ENCODE data around the gene SEPTIN12.
"Not testable (repeated sequence)": the region's sequence is repeated elsewhere in the genome, so short reads cannot be mapped to it uniquely, and the experiment has no call there.

The SEPTIN12 gene

DNA sequence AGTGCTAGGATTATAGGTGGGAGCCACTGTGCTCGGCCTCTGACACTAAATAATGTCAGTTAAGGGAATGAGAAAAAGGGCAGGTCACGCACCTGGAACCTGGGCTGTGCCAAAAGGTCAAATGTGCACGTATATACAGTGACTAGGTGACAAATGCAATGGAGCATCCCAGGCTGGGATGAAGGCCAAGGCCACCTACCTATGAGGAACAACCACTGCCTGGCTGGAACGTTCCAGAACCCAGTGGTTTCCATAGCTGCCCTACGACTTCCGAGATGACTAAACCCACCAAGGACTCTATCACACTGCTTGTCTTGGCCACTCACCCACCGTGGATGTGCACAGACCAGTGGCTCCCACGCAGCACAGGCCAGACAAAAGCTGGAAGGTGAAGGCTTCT lies 37.2 kb downstream of the SEPTIN12 start:
- DNase-seq, result no peak

DNA sequence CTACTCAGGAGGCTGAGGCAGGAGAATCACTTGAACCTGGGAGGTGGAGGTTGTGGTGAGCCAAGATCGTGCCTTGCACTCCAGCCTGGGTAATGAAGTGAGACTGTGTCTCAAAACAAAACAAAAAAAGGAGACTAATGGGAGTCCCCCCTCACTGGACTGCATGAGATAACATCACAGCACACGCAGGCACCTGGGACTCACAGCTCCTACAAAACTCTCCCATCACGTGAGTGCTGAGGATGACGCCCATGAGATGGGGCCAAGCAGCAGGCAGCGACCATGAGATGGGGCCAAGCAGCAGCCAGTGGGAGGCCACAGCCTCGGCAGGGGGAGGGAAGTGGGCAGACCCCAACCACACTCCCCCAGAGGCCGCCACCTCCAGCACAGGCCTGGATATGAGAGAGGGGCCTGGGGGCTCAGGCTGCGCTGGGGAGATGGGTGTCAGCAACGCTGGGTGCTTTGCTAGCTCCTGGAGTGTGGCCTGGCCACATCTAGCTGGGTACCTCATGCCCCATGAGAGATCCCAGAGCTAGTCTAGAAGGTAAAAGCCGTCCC lies 38.4 kb downstream of the SEPTIN12 start:
- no peak for DNase-seq

GRCh38 chr16:4748682-4749411 lies 39.3 kb downstream of the SEPTIN12 start:
- no peak for DNase-seq

- DNase-seq, result no peak
Observed at GRCh38 chr16:4747906-4748681, 40.1 kb downstream of the SEPTIN12 start.

GRCh38 chr16:4746991-4747574 lies 41.1 kb downstream of the SEPTIN12 start:
- no peak for DNase-seq

- no peak for DNase-seq
Observed at GRCh38 chr16:4746215-4746614, 41.9 kb downstream of the SEPTIN12 start.

GRCh38 chr16:4745274-4745569 lies 42.9 kb downstream of the SEPTIN12 start:
- DNase-seq, result no peak

GRCh38 chr16:4744555-4745273 lies 43.4 kb downstream of the SEPTIN12 start:
- no peak for DNase-seq

- DNase-seq, result no peak
Observed at GRCh38 chr16:4743226-4743878, 44.8 kb downstream of the SEPTIN12 start.

DNA sequence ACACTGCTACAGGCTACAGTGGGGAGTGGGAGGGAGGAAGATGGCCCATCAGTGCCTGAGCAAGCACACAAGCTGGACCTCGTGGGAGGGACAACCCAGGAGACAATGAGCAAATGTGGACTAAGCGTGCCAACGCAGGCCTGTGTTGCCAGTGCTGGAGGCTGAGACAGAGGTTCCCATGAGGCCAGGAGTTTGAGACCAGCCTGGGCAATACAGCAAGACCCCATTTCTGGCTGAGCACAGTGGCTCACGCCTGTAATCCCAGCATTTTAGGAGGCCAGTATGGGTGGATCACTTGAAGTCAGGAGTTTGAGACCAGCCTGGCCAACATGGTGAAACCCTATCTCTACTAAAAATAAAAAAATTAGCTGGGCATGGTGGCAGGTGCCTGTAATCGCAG lies 49.8 kb downstream of the SEPTIN12 start:
- not testable (repeated sequence) for DNase-seq

DNA sequence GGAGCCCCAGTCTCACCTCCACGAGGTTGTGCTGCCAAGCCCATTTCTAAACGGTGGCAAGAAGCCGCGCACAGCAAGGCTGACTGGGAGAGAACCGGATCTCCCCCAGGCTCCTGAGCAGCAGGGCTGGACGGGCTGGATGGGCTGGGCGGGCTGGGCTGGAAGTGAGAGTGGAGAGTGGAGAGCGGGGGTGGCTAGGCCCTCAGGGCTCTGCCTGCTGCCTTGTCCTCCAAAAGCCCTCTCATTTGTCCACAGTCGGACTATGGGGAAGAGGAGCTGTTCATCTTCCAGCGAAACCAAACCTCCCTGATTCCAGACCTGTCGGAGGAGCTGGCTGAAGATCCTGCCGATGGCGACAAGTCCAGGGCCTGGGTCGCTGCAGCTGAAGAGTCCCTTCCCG lies 50.6 kb downstream of the SEPTIN12 start:
- DNase-seq, result no peak

GRCh38 chr16:4736546-4736945 lies 51.6 kb downstream of the SEPTIN12 start:
- DNase-seq, result no peak

GRCh38 chr16:4734730-4735535 lies 53.2 kb downstream of the SEPTIN12 start:
- peak; percentile 65 to 81 for DNase-seq

- peak; percentile 94 to 96 for DNase-seq
Observed at GRCh38 chr16:4734063-4734729, 53.9 kb downstream of the SEPTIN12 start, which contains the start of the genes ANKS3 and DNAAF8. Gene ANKS3 (minus strand): TSS chr16:4734271. CDS start chr16:4730149, 4,122 bp downstream. Gene DNAAF8 (plus strand): TSS chr16:4734537. CDS start chr16:4736515, 1,978 bp downstream.

GRCh38 chr16:4733747-4734062 lies 54.4 kb downstream of the SEPTIN12 start:
- DNase-seq, result no peak

DNA sequence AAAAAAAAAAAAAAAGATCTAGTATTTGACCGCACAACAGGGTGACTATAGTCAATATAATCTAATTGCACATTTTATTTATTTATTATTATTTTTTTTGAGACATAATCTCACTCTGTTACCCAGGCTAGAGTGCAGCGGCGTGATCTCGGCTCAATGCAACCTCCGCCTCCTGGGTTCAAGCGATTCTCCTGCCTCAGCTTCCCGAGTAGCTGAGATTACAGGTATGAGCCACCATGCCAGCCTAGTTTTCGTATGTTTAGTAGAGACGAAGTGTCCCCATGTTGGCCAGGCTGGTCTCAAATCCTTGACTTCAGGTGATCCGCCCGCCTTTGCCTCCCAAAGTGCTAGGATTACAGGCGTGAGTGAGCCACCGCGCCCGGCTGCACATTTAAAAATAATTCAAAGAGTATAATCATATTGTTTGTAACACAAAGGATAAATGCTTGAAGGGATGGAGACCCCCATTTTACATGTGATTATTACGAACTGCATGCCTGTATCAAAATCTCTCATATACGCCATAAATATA lies 54.9 kb downstream of the SEPTIN12 start:
- DNase-seq, result no peak

GRCh38 chr16:4729876-4730275 lies 58.3 kb downstream of the SEPTIN12 start:
- no peak for DNase-seq

DNA sequence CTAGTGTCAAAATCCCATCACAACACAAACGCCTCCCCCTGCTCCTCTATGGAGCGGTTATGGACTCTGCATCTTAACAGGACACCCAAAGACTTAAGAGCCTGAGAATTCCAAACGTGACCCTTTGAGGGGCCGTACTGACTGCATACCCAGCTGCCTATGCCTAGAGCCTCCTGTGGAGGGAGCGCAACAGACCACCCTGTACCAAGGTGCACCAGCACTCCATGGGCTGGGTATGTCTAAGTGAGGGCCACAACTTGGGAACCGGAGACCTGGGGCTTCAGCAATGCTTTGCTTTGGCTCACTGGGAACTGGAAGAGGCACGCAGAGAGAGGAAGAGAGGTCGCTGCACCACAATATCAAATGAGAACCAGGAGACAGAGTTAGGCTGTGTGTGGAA lies 59.5 kb downstream of the SEPTIN12 start:
- no peak for DNase-seq

Measured in inflammatory macrophage treated with lipopolysaccharide for 1 hour (primary cell).